COLO668 (cell line): ENCODE measurements around the gene CTCF.

Source experiments
- DNase-seq: peaks from one replicate; lab custom pipeline; 2025; ENCODE audit not compliant: unreplicated experiment; lab: John Stamatoyannopoulos, UW

Gene CTCF

DNA sequence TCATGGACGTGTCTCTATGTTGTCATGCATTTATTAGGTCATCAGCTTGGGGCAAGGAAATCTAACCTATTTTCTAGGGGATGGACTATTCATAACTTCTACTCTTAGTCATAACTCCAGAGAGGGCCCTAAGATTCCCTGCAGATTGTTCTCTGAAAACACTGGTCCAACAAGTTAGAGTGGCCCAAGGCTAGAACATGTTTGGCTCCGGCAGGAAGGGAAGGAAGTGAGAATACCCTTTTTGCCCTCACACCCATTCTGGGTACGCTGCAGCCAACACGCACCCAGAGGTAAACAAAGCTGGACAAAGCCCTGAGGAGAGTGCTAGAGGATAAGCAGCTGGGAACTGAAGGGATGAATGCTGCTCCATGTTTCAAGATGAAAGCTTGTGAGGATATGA lies 114.2 kb downstream of the CTCF start:
- no peak for DNase-seq

DNA sequence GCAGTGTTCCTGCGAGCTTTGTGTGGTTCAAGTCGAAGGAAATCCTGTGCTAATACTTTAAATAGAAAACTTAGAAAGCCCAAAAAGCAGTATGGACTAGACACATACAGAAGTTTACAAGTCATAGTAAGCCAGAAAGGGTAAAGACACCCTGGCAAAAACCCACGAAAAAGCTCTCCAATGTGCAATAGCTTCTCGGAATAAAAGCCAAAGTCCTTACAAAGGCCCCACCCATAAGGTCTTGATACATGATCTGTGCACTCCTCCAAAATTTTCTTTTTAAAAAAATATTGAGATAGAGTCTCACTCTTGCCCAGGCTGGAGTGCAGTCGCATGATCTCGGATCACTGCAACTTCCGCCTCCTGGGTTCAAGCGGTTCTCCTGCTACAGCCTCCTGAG lies 114.6 kb downstream of the CTCF start:
- DNase-seq = no peak

GRCh38 chr16:67677712-67678111 lies 115.4 kb downstream of the CTCF start:
- no peak for DNase-seq

DNA sequence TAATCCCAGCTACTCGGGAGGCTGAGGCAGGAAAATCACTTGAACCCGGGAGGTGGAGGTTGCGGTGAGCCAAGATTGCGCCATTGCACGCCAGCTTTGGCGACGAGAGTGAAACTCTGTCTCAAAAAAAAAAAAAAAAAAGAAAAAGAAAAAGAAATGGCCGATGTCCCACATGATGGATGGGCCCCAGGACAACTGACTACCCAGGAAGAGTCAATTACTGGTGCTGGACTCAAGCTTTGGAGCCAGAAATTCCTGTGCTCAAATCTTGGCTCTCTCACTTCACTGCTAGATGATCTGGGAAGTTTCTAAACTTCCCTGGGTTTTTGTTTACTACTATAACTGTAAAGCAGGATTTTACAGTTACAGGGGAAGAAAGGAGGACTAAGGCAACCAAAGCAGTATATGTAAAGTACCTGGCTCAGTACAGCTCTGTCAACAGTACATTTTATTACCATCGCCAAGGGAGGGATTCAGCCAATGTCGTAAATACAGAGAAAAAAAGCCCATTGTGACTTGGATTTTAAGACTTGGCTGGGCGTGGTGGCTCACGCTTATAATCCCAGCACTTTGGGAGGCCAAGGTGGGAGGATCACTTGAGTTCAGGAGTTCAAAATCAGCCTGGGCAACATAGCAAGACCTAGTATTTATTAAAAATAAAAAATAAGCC lies 116.2 kb downstream of the CTCF start:
- DNase-seq = no peak

GRCh38 chr16:67679935-67680897 lies 117.9 kb downstream of the CTCF start:
- DNase-seq = no peak

- DNase-seq = no peak
These were observed 121.4 kb downstream of the CTCF start for GRCh38 chr16:67683767-67684166.

DNA sequence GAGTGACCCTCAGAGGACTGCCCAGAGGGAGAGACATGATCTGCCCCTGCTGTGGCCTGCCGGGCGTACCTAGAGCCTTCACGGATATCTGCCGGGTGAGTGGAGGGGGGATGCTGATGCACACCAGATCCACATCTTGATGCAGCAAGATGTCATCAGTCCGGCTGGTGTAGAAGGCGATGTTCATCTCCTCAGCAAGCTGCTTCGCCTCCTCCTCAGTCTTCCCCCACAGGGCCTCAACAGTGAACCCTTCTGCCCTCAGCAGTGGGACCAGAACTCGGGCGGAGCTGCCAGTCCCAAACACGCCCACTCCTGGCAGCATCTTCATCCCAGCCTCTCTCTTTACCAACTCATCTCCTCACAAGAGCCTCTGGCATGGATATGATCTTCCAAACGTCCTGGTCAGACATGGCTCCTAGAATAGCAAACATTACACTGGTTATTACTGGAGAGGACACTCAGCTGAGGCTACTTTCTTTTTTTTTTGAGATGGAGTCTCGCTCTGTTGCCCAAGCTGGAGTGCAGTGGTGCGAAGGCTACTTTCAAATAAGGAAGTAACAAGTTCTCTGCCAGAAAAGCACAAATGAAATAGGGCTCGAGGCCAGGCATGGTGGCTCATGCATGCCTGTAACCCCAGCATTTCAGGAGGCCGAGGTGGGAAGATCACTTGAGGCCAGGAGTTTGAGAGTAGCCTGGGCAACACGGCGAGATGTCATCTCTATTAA lies 123.2 kb downstream of the CTCF start:
- no peak for DNase-seq
